Liver (tissue), 3 donors: ENCODE results near the gene RO60.

Source experiments
- RAD21 ChIP-seq, 2 donors: IDR thresholded peaks; 2 replicates each; pipeline ENCODE4 v1.6.1; 2016; ENCODE audit warnings: antibody characterized with exemption in 2 of 2, mild to moderate bottlenecking in 2 of 2
- TF ChIP-seq, protein P1 (sequence below): fragments of 150-350 bp; IDR thresholded peaks from 2 replicates; pipeline ENCODE4 v1.5.1; 2017; ENCODE audit warnings: improper control_type of control experiment, low read depth, low read length; ENCODE audit not compliant: missing input control
- donor health status: healthy.
- donor health status: healthy.

DNA sequence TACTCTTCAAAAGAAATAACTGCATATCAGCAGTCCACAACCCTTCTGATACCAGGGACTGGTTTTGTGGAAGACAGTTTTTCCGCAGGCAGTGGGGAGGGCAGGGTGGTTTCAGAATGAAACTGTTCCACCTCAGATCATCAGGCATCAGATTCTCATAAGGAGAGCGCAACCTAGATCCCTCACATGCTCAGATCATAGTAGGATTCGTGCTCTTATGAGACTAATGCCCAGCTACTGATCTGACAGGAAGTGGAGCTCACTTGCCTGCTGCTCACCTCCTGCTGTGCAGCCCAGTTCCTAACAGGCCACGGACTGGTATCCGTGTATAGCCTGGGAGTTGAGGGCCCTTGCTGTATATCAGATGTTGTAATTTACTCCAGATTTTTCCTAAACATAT is 11.5 kb downstream of the RO60 start:
- no peak for TF ChIP-seq RAD21 (IDR thresholded peaks at IDR 0.05)
- TF ChIP-seq, protein P1, sequence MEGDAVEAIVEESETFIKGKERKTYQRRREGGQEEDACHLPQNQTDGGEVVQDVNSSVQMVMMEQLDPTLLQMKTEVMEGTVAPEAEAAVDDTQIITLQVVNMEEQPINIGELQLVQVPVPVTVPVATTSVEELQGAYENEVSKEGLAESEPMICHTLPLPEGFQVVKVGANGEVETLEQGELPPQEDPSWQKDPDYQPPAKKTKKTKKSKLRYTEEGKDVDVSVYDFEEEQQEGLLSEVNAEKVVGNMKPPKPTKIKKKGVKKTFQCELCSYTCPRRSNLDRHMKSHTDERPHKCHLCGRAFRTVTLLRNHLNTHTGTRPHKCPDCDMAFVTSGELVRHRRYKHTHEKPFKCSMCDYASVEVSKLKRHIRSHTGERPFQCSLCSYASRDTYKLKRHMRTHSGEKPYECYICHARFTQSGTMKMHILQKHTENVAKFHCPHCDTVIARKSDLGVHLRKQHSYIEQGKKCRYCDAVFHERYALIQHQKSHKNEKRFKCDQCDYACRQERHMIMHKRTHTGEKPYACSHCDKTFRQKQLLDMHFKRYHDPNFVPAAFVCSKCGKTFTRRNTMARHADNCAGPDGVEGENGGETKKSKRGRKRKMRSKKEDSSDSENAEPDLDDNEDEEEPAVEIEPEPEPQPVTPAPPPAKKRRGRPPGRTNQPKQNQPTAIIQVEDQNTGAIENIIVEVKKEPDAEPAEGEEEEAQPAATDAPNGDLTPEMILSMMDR = no peak
